ENCODE data around the gene GRID2.

DNA sequence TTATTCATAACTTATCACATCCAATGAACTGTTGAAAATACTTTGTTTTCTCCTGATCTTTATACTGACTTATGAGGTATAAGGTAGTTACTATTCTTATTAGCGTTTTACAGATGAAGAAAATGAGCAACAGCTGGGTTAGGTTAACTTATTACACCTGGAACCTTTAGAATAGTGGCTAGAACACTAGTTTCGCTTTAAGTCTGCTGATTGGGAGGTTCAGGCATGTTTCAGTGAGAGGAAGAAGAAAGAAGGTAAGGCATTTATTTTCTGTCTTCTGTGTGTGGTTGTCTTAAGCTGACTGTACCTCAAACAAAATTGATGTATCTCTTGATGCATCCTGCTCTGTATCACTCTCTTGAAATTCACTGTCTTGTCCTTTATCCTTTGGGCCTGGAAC lies 302.5 kb downstream of the GRID2 start:
- no peak for TF ChIP-seq CTCF (conservative IDR thresholded peaks at IDR 0.05; ENCODE audit: low read depth, low read length)
- TF ChIP-seq BHLHE40 (IDR thresholded peaks at IDR 0.05; ENCODE audit: low read depth, low read length) = no peak
- TF ChIP-seq, protein P1, sequence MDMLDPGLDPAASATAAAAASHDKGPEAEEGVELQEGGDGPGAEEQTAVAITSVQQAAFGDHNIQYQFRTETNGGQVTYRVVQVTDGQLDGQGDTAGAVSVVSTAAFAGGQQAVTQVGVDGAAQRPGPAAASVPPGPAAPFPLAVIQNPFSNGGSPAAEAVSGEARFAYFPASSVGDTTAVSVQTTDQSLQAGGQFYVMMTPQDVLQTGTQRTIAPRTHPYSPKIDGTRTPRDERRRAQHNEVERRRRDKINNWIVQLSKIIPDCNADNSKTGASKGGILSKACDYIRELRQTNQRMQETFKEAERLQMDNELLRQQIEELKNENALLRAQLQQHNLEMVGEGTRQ (IDR thresholded peaks at IDR 0.05; ENCODE audit: low read depth, low read length) = no peak
- TF ChIP-seq RFX5 (IDR thresholded peaks at IDR 0.05; ENCODE audit: low read depth, low read length) = no peak
- TF ChIP-seq POLR2A (IDR thresholded peaks at IDR 0.05; ENCODE audit: low read depth, low read length) = no peak
- no peak for TF ChIP-seq CEBPB (IDR thresholded peaks at IDR 0.05; ENCODE audit: low read depth, low read length)
- TF ChIP-seq SMC3 (IDR thresholded peaks at IDR 0.05; ENCODE audit: low read depth, low read length) = no peak
- TF ChIP-seq ELK1 (IDR thresholded peaks at IDR 0.05; ENCODE audit: borderline replicate concordance, low read depth, low read length) = no peak
